Esophagus muscularis mucosa (tissue), 3 donors: ENCODE measurements around the gene BCL3.

Source experiments
- CTCF ChIP-seq, 3 experiments: fragments of 200-600 bp in 2 of 3; fragments of 450-650 bp in 1 of 3; sonication (generic) in 2 of 3; IDR thresholded peaks; one replicate each; pipeline ENCODE4 v1.5.1; 2017 to 2019; ENCODE audit warnings: antibody characterized with exemption in 3 of 3, mild to moderate bottlenecking in 2 of 3, moderate library complexity in 1 of 3
- POLR2A ChIP-seq: fragments of 450-650 bp; IDR thresholded peaks from one replicate; pipeline ENCODE4 v1.6.1; 2017; ENCODE audit warnings: antibody characterized with exemption, moderate library complexity, mild to moderate bottlenecking, low read depth
- POLR2AphosphoS5 ChIP-seq, 2 donors: sonication (generic); formaldehyde crosslinking; IDR thresholded peaks; one replicate each; pipeline ENCODE4 v1.6.1; 2017; ENCODE audit warnings: antibody characterized with exemption in 2 of 2

GRCh38 chr19:44741258-44741731 lies 7.2 kb upstream of the BCL3 start:
- no peak for TF ChIP-seq CTCF (IDR thresholded peaks at IDR 0.05)
- TF ChIP-seq POLR2A = no peak
- no peak for TF ChIP-seq POLR2AphosphoS5 (IDR thresholded peaks at IDR 0.05)
